HepG2 (cell line): ENCODE measurements around the gene TUBGCP3.

Experiments
- NFIC ChIP-seq: IDR thresholded peaks from 2 replicates; pipeline ENCODE4 v1.6.1; 2012; ENCODE audit warnings: mild to moderate bottlenecking, low read length, inconsistent platforms
- USF2 ChIP-seq, 2 experiments: sonication (generic) in 1 of 2; formaldehyde crosslinking in 1 of 2; IDR thresholded peaks; 2 replicates each; pipeline versions ENCODE4 v1.5.1 to v1.6.1; 2011 to 2020; ENCODE audit warnings: borderline replicate concordance in 1 of 2, low read depth in 1 of 2, low read length in 1 of 2, mild to moderate bottlenecking in 1 of 2, missing genetic modification reagents in 1 of 2, moderate library complexity in 1 of 2
- ZNF232 ChIP-seq: sonication (generic); formaldehyde crosslinking; IDR thresholded peaks from 2 replicates; pipeline ENCODE4 v1.4.0; 2020; ENCODE audit warnings: missing genetic modification reagents, borderline replicate concordance

GRCh38 chr13:112624040-112624439 is 36.1 kb upstream of the TUBGCP3 start:
- TF ChIP-seq NFIC (no peak), ZNF232 (CRISPR knock-in tag) (no peak), USF2 (IDR thresholded peaks at IDR 0.05; ENCODE audit: low read depth, low read length) (no peak), USF2 (CRISPR knock-in tag; IDR thresholded peaks at IDR 0.05; ENCODE audit: borderline replicate concordance) (no peak)
